HG03354 (cell line): ENCODE data around the gene CELF4.

ENCODE experiments used
- ATAC-seq: cut with Tn5 transposase; IDR thresholded peaks from one replicate; pipeline ENCODE4 v1.9.1; 2021; ENCODE audit warnings: mild to moderate bottlenecking; ENCODE audit not compliant: unreplicated experiment, poor library complexity, severe bottlenecking

CELF4 gene

DNA sequence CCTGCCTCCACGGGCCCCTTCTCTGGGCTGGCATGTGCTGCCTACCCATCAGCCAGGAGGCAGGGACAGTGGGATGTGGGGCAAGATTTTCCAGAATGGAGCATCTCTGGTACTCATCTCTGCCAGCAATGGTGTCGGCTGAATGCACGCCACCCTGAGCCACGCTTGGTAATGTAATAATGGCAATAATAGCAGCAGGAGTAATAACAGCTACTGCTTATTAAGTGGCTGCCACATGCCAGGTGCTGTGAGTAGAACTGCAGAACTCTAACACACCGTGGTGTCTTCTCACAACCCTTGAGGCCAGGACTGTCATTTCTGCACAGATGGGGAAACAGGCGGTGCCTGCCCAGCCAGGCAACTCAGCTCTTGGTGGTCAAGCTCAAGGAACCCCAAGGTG, 113.6 kb downstream of the CELF4 start:
- ATAC-seq: no peak

DNA sequence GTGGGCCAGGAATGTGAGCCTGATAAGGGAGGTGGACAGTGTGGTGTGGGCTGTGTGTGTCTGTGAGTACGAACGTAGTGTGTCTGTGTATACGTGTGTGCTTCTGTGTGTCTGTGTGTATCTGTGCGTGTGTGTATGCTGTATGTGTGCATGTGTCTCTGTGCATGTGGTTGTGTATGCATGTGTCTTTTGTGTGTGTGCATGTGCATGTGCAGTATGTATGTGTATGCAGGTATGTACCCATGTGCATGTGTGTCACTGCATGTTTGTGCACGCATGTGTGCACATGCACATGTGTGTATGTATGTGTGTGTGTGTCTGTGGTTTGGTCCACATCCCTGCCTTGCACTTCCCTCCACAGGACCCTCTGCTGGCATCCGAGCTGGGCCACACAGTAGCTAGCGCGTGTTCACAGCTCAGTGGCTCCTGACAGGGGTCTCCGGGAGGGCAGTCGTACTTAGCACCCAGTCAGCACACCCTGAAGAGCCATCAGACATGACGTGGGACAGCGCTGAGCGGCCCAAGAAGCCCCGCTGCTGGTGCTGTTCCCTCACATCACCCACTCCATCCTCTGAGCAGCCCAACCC, 114.3 kb downstream of the CELF4 start:
- ATAC-seq: no peak

DNA sequence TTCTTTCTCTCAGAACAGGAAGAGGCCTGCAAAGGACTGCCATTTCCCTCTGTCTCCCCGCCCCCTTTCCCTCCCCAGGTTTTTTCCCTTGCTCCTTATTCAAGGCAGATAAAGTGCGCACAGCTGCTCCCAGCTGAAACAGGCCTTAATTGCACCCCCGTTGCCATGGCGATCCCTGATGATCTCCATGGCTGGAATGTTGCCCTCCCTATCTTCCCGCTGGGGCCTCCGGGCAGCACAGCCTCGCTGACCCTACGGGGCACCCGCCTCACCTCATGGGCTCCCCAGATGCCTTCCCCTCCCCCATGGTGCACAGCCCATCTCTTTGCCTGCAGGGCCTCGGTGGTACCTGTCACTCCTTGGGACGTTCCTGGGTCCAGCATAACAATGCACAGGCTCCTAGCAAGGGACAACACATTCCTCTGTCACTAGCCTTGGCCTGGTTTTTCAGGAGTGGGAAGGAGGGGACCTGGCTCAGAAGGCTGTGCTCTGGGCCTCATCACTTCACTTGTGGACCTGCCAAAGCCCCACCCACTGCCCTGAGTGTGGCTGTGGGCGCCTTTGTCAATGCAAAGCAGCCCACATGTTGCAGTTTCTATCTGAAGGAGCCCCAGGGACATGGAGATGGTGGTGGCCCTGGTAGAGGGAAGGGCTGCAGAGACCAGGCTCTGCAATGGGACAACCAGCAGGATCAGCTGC, 115.0 kb downstream of the CELF4 start:
- ATAC-seq: no peak

DNA sequence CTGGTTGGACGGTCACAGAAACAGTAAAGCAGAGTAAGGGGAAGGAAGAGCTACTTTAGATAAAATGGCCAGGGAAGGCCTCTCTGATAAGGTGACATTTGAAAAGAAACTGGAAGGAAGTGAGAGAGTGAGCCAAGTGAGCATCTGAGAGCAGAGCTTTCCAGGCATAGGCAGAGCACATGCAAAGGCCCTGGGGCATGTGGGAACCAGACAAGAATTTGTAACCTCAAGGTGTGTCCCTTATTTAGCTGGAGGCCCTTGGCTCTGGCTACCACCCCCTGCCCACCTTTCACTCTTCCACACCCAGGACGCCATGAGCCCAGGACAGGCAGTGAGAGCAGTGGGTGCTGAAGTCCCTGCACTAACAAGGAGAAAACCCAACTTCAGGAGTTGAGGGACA, 116.0 kb downstream of the CELF4 start:
- no peak for ATAC-seq

DNA sequence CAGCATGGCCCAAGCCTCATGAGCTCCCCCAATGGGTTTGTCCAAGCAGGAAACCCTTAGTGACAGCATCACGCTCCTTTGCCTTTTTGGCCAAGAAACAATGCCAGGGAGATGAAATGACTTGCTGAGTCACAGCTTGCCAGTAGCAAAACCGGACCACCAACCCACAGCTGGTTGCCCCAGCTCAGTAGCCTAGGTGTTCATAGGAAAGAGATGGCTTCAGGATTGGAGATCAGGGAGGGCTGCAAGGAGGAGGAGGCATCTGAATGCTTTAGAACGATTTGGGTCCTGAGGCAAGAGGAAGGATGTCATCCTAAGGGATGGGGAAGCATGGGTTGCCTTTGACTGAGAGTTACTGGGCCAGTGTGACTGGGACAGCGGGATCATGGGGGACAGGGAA, 116.7 kb downstream of the CELF4 start:
- no peak for ATAC-seq

DNA sequence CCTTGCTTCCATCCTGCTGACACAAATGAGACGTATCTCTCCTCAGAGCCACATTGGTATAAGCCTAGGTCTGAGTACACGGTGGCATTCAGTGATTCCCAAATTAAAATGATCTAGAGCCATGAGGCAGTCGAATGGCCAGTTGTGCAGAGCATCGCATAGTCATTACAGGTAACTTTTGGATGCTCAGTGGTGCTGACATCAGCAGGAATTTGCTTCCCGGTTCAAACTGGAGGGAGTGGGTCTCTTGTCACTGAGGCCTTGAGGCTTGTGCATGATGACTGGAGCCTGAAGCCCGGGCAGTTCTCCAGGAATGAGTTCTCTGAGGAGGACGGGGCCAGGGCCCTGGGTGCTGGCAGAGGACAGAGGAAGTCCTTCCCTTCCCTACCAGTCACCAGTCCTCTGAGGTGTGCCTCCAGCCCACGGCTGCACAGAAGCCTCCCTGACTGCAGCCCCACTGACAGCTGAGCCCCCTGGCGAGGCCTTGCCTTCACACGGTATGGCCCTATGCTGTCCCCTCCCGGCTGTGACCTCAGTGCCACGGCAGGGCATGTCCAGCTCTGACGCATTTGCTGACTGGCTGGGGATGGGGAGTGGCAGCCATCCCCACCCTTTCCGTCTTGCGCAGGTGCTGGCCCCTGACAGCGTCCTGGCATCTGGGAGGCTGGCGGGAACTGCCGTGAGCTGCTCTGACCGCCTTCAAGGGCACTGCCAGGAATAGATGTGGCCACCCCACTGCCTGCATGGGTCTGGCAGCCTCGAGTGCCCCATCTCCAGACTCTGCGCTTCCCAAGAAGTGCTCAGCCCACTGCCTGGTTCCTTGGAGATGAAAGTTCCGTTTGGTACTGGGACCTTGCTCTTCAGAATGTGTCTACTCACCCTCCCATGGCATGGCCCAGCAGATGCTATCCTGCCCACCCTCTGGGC, 117.4 kb downstream of the CELF4 start:
- no peak for ATAC-seq

DNA sequence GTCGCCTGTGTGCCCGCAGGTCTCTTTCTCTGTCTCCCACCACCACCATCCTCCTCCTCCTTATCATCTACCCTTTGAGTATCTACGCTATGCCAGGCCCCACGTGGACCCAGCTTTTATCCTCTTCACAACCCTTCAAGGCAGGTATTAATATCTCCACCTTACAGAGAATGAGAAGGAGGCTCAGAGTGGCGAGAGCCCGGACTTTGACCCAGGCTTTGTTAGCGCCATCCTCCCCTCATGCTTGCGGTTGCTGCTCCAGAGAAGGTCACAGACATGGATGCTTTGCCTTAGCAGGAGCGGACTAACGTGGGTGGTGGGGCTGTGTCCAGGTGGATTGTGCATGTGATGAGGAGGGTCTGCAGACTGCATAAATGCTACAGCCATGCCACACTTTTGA, 119.8 kb downstream of the CELF4 start:
- ATAC-seq: no peak

DNA sequence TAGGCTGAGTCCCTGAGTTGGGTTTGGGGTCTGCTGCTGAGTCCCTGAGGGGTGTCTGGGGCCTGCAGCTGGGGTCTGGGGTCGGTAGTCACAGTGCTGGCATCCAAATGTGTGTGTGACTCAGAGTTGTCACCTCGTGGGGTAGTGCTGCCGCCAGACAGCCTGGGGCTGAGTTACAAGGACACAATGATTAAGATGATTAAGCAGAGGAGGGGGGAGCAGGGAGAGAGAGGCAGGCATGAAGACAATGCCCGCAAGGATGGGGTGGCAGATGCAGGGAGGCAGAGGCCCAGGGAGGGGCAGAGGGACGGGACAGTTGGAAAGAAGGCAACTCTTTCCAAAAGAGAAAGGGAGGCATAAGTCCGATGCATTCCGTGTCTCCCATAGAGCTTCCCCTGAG, 120.2 kb downstream of the CELF4 start:
- no peak for ATAC-seq

DNA sequence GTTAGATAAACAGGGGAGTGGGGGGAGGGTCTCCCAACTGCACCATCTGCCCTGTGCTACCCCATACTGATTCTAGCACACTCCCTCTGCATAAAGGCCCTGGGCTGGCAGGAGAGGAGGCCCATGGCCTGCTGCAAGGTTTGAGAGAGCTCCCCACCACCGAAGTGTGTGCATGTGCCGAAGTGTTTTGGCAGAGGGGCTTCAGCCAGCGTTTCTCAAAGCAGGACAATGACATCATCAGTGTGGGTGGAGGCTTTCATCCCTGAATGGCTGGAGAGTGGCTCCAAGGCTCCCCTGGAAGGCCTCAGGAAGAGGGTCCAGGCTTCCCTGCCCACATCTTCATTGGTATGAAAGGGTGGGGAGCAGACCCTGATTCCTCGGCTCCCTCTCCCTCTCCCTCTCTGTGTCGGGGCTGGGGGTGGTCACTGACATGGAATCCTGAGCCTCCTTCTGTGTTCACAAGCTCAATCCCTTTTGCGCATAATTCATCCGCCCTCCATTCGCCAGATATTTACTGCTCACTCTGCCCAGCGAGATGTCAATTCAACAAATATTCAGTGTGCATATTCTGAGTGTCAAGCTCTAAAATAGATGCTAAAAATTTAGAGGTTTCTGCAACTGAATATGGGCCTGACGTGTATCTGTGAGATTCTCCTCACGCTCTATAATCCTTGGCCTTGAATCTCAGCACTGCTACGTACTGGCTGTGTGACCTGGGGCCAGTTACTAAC, 122.1 kb downstream of the CELF4 start:
- ATAC-seq: no peak

DNA sequence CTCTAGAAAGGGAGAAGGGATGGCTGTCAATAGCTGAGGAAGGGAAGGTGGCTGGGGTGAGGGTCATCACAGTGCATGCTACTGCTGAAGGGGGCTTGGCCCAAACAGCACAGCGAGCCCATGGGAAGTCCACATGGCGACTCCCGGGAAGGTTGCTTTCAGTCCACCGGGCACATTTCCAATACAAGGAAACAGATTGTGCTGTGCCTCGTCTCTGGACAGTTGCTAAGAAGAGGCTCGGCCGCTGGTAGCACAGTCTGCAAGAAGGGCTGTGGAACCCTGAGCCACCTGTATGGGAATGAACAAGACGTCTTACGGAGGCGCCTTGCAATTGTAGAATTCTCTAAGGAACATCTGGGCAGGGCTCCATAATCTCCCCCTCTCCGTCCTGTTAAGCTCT, 123.1 kb downstream of the CELF4 start:
- no peak for ATAC-seq

DNA sequence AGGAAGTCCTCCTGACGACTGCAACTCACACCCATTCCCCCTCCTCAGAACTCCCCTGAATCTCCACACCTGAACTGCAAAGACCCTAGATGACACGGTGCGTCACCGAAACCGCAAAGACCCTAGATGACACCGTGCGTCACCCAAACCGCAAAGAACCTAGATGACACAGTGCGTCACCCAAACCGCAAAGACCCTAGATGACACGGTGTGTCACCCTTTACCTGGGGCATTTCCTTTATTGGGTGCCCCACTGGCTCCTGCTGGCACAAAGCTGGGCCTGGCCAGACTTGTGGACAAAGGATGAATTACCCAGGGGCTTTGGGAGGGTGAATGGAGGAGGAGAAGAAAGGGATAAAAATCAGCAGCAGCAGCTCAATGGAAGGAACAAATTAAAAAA, 123.8 kb downstream of the CELF4 start:
- no peak for ATAC-seq

DNA sequence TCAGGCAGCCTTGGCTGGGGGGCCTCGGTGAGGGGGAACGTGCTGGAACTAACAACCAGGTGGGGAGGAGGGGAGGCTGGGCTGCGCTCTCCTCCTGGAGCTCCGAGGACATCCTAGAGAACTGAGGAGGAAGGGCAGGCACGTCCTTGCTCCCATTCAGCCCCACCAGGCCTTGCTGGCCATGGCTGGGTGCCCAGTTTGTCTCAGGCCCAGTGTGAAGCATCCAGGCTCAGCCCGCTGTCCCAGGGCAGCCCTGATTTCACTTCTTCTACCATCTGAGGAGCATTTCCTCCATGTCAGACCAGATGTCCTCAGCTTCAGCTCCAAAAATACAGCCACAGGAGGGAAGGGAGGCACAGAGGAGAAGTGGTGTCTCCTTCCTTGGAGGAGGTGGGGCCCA, 125.4 kb downstream of the CELF4 start:
- no peak for ATAC-seq

DNA sequence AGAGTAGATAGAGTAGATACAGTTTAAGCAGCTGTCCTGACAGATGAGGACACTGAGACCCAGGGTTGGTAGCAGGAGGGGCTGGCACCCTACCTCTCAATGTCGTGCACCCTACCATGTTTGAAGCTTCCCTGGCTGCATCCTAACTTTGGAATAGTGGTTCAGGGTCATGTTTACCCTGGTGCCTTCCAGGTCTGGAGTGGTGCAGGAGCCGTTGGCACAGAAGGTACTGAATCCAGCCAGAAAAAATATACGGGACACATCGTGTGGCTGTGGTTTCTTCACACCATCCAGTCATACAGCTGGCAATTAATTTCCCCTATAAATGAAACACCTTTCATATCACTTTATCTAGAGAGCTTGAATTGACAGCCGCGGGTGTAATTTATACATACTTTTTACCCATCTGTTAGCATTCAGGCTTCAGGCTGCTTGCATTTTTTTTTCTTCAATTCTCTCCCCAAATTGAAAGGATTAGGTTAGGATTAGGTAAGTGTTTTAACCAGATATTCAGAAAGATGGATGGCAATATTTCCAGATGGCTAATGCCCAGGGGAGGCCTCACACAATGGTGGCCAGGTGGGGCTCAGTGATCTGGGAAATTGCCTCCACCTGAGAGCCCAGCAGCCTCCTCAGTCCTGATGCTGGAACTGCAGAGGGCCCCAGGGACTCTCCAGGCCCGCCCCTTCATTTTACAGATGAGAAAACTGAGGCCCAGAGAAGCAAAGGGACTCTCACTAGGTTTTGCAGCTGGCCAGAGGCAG, 127.0 kb downstream of the CELF4 start:
- ATAC-seq: no peak

DNA sequence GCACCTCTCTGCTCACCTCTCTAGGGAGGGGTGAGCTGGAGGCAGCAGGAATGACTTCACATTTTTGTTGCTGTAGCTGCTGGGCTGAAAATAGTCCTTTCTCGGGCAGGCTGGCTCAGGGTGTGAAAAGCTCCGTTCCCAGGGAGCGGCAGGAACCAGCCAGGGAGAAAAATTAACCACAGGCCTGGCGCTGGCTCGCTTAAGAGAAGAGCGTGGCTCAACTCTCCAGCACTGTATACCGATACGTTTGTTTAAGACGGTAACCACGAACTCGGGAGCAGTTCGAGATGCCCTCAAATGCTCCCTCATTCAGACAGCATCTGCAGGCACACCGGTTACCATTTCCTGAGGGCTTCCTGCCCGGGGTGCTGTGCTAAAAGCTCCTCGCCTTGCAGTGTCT, 129.6 kb downstream of the CELF4 start:
- no peak for ATAC-seq

DNA sequence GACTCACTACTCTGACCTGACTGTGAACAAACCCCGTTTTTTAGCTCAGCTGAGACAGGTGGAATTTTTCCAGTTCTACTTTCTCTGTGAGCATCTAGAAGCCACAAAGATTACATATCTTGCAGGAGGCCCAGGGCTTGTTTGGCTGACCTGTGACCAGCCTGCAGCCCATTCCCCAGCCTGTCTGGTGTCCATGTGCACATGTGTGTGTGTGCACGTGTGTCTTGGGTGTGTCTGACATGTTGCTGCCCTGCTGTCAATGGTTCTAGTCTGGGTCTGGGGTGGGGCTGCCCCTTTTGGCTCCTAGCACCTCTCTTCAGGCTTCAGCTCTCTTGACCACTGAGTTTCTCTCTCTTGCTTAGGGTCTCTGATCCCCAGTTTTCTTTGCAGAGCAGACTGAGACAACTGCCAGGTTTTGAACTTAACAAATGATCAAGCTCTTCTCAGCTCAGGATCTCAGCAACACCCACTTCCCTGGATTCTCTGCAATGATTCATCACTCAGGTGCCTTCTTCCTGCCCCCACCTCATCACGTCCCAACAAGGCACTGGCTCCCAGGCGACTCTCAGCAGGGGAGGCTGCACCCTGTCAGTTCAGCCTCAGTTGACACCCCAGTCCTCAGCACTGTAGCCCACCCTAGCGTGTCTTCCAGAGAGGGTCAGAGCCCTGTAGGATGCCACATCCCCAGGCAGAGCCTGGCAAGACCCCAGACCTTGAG, 130.3 kb downstream of the CELF4 start:
- no peak for ATAC-seq

DNA sequence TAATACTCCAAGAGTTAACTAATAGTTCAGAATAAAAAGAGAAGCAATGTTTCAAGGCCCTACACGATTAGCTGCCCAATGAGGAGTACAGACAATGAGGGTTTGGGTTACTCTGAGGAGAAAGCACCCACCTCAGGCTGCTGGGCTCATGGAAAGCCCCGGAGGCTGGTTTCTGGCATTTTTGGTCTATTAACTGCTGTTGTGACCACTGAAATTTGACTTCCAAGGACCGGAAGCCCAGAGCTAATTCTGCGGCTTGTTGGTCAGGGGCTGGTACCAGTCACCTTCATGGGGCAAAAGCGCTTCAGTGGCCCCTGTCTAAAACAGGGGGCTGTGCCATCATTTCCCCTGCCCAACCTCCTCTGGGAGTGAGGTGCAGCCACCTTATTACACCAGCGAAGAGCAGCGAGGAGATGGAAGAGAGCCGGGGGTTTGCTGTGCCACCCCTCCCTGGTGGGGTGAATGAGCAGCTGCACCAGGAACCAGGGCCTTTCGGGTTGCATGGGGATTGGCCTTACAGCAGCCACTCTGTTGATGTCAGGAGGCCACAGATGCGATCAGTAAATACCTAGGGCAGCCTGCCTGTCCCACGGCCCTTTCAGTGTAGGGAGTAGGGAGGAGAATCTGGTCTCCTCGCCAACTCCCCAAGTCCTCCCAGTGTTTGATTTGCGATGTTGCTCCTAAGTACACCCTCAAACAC, 131.3 kb downstream of the CELF4 start:
- no peak for ATAC-seq

DNA sequence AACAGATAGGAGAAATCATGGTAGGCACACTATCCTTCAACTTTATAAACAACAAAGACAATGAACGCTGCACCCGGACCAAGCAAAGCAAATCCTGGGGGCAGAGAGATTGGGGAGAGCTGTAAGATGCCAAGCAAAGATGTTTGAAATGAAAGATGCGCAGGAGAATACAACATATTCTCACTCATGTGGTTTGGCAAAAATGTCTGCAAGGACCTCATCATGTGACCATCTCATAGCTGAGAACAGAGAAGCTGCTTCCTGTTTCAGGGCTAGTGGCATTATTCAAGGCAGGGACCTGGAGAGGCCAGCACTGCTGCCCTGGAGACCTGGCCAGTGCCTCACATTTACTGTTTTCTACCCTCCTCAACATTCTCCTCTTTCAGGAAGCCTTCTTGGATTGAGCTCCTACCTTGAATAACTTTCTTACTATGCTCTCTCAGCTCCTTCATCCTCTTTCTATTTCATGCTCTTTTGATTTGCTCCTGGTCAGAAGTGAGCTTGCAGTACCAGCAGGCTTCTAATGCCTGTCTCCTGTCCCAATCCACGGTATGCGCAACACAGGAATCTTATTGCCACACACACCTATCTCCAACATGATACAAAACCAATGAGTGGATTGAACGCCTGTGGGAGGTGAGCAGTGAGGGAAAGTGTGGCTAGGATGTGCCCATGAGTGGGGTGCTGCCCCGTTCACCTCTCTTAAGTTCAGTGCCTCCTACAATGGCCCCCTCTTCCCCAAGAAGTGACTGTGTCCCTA, 133.0 kb downstream of the CELF4 start:
- ATAC-seq: no peak
